Measurements from ENCODE around the gene DRC7.

GRCh38 chr16:57754354-57755060, 59.9 kb downstream of the DRC7 start:
- TF ChIP-seq NFYB (IDR thresholded peaks at IDR 0.05; ENCODE audit: extremely low read depth, insufficient read length) (no peak), TOE1 (IDR thresholded peaks at IDR 0.05; ENCODE audit: borderline replicate concordance) (no peak), TOE1 (CRISPR knock-in tag; IDR thresholded peaks at IDR 0.05; ENCODE audit: borderline replicate concordance, low read depth) (no peak), POLR2AphosphoS5 (IDR thresholded peaks at IDR 0.05; ENCODE audit: control insufficient read depth, insufficient read depth, low read depth, low read length) (no peak), ZFP1 (CRISPR knock-in tag; IDR thresholded peaks at IDR 0.05) (no peak), MEF2A (IDR thresholded peaks at IDR 0.05; ENCODE audit: control insufficient read depth, low read depth, low read length) (no peak), KHSRP (IDR thresholded peaks at IDR 0.05) (no peak), ZNF436 (CRISPR knock-in tag; IDR thresholded peaks at IDR 0.05) (no peak), POLR2A (conservative IDR thresholded peaks at IDR 0.05) (no peak)
